KBM-7 (cell line): Measurements from ENCODE around the gene TAP1.

Source experiments
- DNase-seq: peaks from one replicate; pipeline ENCODE4 v3.0.0-alpha.2; 2015
- in situ Hi-C: fragments of 300-500 bp; cut with MboI; formaldehyde crosslinking; loops from 2 replicates; pipeline ENCODE4 v1.14.3; 2020; ENCODE audit warnings: low sequenced_read_pairs, low pct_unique_long_range_greater_than_20kb, mixed read lengths

TAP1 gene

GRCh38 chr6:32843979-32844838 is 9.3 kb downstream of the TAP1 start, which contains the start of gene PSMB8:
Gene PSMB8 (minus strand): TSS chr6:32844047. CDS start chr6:32843996, 51 bp downstream.
- in situ Hi-C loops: no loop called here

DNA sequence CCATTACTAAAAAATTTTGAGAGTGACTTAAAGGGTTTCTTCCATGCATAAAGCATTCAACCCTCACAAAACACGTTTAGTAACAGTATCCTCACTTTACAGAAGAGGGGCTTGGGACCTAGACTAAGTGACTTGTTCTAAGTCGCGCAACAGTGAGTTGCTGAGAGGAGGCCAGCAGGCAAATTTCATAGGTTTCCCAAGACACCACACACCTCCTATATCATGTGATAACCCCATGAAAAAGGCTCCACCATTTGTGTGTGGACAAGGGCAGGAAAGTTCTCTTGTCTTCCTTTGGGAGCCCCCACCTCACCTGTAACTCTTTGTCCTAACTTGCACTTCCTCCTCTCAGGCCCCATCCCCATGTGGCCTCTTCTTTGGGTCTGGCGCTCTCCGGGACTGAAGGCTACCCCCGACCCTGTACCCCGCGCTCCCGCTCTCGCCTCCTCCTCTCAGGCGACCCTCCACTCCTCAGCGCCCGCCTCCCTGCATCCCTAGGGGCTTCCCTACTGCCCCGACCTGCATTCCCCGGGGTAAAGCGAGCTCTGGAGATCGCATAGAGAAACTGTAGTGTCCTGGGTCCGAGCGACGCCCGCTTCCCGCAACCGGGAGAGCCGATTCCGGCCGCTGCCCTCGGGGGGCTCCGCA is 10.0 kb downstream of the TAP1 start:
- in situ Hi-C loops: no loop called here
- DNase-seq: peak; percentile 26

More at GRCh38 chr6:32843979-32844838, 9.3 kb downstream of the TAP1 start, which contains the start of gene PSMB8:
- peak; percentile 95 for DNase-seq

DNA sequence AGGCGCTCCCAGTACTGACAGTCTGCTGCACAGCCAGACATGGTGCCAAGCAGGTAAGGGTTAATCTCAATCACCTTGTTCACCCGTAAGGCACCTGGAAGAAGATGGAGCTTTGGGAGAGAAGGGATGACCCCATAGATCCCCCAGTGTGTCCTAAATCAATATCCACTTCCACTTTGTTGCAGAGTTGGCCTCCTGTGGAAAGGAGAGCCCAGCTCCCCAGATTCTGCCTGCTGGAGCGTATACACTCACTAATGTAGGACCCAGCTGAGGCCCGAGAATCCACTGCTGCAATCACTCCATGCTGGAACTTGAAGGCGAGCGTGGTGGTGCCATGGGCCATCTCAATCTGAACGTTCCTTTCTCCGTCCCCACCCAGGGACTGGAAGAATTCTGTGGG is 10.8 kb downstream of the TAP1 start:
- DNase-seq: no peak
- in situ Hi-C loops: no loop called here

GRCh38 chr6:32842021-32842650 is 11.4 kb downstream of the TAP1 start:
- no peak for DNase-seq
- in situ Hi-C loops: no loop called here

GRCh38 chr6:32840604-32841246 is 12.8 kb downstream of the TAP1 start:
- DNase-seq: no peak
- in situ Hi-C loops: no loop called here

DNA sequence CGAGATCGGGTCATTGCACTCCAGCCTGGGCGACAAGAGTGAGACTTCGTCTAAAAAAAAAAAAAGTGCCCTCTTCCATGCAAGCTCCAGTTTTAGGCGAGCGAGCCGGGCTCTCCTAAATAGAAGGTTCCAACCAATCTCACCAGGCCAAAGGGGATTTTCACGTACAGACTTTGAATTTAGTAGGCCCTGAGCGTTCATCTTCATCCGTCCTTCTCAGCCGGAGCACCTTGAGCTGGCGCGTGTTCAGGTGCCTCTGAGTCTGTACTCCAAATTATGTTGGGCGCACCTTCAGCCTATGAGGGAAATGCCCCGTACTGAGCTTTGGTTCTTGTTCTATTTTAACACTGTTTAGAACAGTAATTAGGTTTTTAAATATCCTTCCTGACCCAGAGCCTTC is 14.1 kb downstream of the TAP1 start:
- no peak for DNase-seq
- in situ Hi-C loops: no loop called here

GRCh38 chr6:32838114-32838958 is 15.2 kb downstream of the TAP1 start, which contains the start of gene TAP2:
Gene TAP2 (minus strand): TSS chr6:32838739. CDS start chr6:32838233, 506 bp downstream.
- in situ Hi-C loops: no loop called here
- DNase-seq: peak; percentile 96

DNA sequence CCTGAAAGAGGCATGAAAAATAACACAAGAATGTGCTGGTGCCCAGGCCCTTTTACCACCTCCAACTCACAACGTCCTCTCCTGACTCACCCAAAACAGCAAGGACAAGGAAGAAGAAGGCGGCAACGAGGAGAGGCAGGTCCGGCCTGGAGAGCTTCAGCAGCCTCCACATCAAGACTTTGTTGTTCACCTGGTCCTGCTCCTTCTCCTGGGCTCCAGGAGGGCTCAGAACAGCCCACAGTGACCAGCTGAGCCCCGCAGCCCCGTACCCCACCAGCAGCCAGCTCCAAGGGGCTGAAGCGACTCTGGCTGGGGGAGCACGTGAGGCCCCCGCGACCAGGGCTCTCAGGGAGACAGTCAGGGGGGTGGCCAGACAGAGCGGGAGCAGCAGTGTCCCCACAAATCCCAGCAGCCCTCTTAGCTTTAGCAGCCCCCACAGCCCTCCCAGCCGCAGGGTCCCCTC is 15.8 kb downstream of the TAP1 start:
- DNase-seq: no peak
- in situ Hi-C loops: no loop called here

GRCh38 chr6:32836873-32837272 is 16.6 kb downstream of the TAP1 start:
- in situ Hi-C loops: no loop called here

GRCh38 chr6:32835167-32835893 is 18.2 kb downstream of the TAP1 start:
- DNase-seq: no peak
- in situ Hi-C loops: no loop called here

More at GRCh38 chr6:32836873-32837272, 16.6 kb downstream of the TAP1 start:
- no peak for DNase-seq

- no peak for DNase-seq
- in situ Hi-C loops: no loop called here
These were observed 19.8 kb downstream of the TAP1 start for GRCh38 chr6:32833664-32834063.

DNA sequence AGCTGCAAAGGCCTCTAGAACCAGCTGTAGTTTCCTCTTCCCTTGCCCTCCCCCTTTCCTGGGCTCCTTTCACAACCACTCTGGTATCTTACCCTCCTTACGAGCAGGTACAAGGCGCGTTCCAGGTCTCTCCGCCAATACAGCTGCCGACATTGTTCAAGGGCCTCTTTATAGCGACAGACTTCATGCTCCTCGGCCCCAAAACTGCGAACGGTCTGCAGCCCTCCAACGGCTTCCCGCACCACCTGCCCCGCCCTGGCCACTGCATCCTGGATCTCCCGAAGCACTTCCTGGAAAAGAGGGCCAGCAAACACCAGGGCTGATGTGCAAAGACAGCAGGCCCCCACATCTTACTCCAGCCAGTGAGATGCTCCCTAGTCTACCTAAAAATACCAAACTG is 21.0 kb downstream of the TAP1 start:
- no peak for DNase-seq
- in situ Hi-C loops: no loop called here

GRCh38 chr6:32830936-32831335 is 22.6 kb downstream of the TAP1 start:
- in situ Hi-C loops: no loop called here
- DNase-seq: no peak

DNA sequence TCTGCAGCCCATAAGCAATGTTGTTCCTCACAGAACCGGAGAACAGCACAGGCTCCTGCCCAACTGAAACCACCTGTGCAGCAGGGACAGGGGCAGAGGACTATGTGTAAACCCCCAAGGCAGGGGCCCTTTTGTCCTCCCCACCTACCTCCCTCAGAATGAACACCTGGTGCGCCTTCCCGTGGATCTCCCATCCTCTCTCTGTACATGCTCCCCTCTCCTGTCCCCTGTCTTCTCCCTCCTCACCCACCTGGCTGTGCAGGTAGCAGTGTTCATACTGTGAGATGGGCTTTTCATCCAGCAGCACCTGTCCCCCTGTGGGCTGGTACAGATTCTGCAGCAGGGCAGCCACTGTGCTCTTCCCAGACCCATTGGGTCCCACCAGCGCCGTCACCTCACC is 23.5 kb downstream of the TAP1 start:
- DNase-seq: no peak
- in situ Hi-C loops: no loop called here

- no peak for DNase-seq
- in situ Hi-C loops: no loop called here
These were observed 24.0 kb downstream of the TAP1 start for GRCh38 chr6:32829495-32829894.

DNA sequence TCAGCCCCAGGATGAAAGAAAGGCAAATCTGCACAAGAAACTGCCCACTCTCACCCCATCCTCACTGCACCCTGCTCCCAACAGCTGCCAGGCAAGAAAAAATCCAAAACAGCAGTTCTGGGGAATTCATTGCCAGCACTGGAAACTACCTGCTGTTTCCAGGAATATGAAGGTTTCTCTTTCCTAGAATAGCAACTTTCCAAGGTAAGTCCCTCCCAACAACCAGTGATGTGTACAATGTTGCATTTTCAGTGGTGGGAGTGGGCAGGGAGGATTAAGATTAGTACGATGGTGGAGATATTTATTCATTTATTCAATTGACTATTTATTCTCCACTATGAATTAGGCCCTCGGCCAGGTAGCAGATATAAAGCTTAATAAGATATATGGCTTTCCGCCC is 26.5 kb downstream of the TAP1 start:
- in situ Hi-C loops: no loop called here

DNA sequence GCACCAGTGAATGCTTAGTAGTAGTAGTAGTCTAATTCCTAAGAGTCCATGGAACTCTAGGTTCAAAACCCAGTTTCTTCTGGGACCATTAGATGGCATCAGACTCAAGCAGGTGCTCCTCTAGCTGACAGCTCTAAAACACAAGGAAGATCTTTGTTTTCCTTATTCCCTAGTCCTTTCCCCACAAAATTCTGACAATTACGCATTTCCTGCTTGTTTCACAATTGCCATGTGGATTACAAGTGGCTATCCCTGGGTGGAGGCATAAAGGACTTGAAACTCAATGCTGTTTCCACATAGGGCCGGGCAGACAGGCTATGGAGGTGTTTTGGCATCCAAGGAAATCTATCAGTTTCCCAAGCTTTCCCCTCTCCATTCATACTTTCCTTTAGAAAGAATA is 27.5 kb downstream of the TAP1 start:
- in situ Hi-C loops: no loop called here
- peak; percentile 21 for DNase-seq

More for the DNA sequence above, 26.5 kb downstream of the TAP1 start:
- DNase-seq: no peak

- no peak for DNase-seq
- in situ Hi-C loops: no loop called here
These were observed 33.8 kb downstream of the TAP1 start for GRCh38 chr6:32819729-32820128.
